Measurements from ENCODE around the gene TUBGCP6. TPM values are rescaled to one million over a fixed set of nuclear protein-coding genes. Genes with fewer than 3 reads are reported as not detected.

The TUBGCP6 gene
- total and polyA plus RNA-seq, 9 donors = 7.5 to 52.2 (median 40.8) TPM

- H3K4me3 ChIP-seq = peak within 1 kb of the TSS; percentile 57
- 1% methylated on average over 59 to 81 of the region's 81 CpGs for WGBS, 3 donors
- no peaks in the 10 kb centered on the region for H3K27me3 ChIP-seq
- no peaks in the 10 kb centered on the region for H3K9me3 ChIP-seq
- DNase-seq = peak; percentile 75 to 88 (median 81)
- no peaks in the 10 kb centered on the region for H3K36me3 ChIP-seq
- H3K4me1 ChIP-seq (ENCODE audit: insufficient read depth) = peaks cover 7% of the 10 kb centered on the region
- no peak for TF ChIP-seq EP300 (IDR thresholded peaks at IDR 0.05)
- no peak for TF ChIP-seq CTCF (IDR thresholded peaks at IDR 0.05)
- no peak for TF ChIP-seq POLR2A (IDR thresholded peaks at IDR 0.05)
- H3K27ac ChIP-seq = peak within 1 kb of the TSS; percentile 2 to 44
- intact Hi-C loops (cut with DNase I) = loop anchor here in 3 of 4 donors (5.0 to 10.0 kb wide), 2 partner anchors 91 to 274 kb away; partner anchors contain the start of genes PPP6R2 (in 2 of the 3) and SCO2 (in 1 of the 3)
Observed at GRCh38 chr22:50250555-50251476, 6.0 kb upstream of the TUBGCP6 start, which contains the start of gene HDAC10. TSS of gene HDAC10 (minus strand) at chr22:50251265. CDS start at chr22:50251032, 233 bp downstream.

GRCh38 chr22:50250249-50250554 lies 5.4 kb upstream of the TUBGCP6 start:
- 55 to 70% (median 63%) methylated on average over 11 of the region's 11 CpGs for WGBS, 3 donors
- Histone ChIP-seq H3K9me3 (no peaks in the 10 kb centered on the region), H3K27ac (no peak overlapping the region), H3K4me1 (ENCODE audit: insufficient read depth) (peaks cover 11% of the 10 kb centered on the region), H3K36me3 (no peaks in the 10 kb centered on the region), H3K4me3 (peak overlapping the region; percentile 57), H3K27me3 (no peaks in the 10 kb centered on the region)
- intact Hi-C loops (cut with DNase I) = loop anchor here in 3 of 4 donors (5.0 to 10.0 kb wide), 2 partner anchors 92 to 275 kb away; partner anchors contain the start of genes PPP6R2 (in 2 of the 3) and SCO2 (in 1 of the 3)
- DNase-seq = no peak
- no peak for TF ChIP-seq CTCF (IDR thresholded peaks at IDR 0.05)
- no peak for TF ChIP-seq EP300 (IDR thresholded peaks at IDR 0.05)
- TF ChIP-seq POLR2A (IDR thresholded peaks at IDR 0.05) = no peak

GRCh38 chr22:50249341-50250248 lies 4.8 kb upstream of the TUBGCP6 start:
- WGBS, 3 donors = 78 to 83% (median 82%) methylated on average over 32 of the region's 32 CpGs
- H3K9me3 ChIP-seq = no peaks in the 10 kb centered on the region
- H3K27me3 ChIP-seq = no peaks in the 10 kb centered on the region
- H3K4me3 ChIP-seq = no peak overlapping the region
- H3K36me3 ChIP-seq = no peaks in the 10 kb centered on the region
- H3K4me1 ChIP-seq (ENCODE audit: insufficient read depth) = peaks cover 11% of the 10 kb centered on the region
- no peak for TF ChIP-seq POLR2A (IDR thresholded peaks at IDR 0.05)
- no peak for TF ChIP-seq EP300 (IDR thresholded peaks at IDR 0.05)
- TF ChIP-seq CTCF (IDR thresholded peaks at IDR 0.05) = no peak
- peak in 3 of 5 donors; percentile 50 to 52 (median 52) for DNase-seq
- H3K27ac ChIP-seq = no peak overlapping the region
- intact Hi-C loops (cut with DNase I) = loop anchor here (5.0 to 10.0 kb wide), 3 partner anchors 93 to 275 kb away; partner anchors contain the start of genes PPP6R2 (in 2 of the 4), SCO2 (in 2 of the 4), LMF2 (in 1 of the 4) and NCAPH2 (in 1 of the 4)
